GM08714 (cell line): ENCODE data around the gene TXLNB.
"Not testable (repeated sequence)": the region's sequence is repeated elsewhere in the genome, so short reads cannot be mapped to it uniquely, and the experiment has no call there.

Source experiments
- H3K4me3 ChIP-seq: fragments of 200-500 bp; sonication (Bioruptor generic); 2 replicates; pipeline ENCODE4 v1.5.1; 2014; ENCODE audit warnings: mild to moderate bottlenecking, low read length, inconsistent platforms
- ZNF274 ChIP-seq: IDR thresholded peaks from 2 replicates; pipeline ENCODE4 v1.6.1; 2012; ENCODE audit warnings: mild to moderate bottlenecking, low read depth, low read length

TXLNB gene

GRCh38 chr6:139247618-139248017 lies 44.2 kb downstream of the TXLNB start:
- no peak for TF ChIP-seq ZNF274

GRCh38 chr6:139243536-139243935 lies 48.3 kb downstream of the TXLNB start:
- no peak overlapping the region for H3K4me3 ChIP-seq
- no peak for TF ChIP-seq ZNF274

More at GRCh38 chr6:139247618-139248017, 44.2 kb downstream of the TXLNB start:
- no peak overlapping the region for H3K4me3 ChIP-seq

GRCh38 chr6:139242457-139243240 lies 49.1 kb downstream of the TXLNB start:
- no peak for TF ChIP-seq ZNF274
- no peak overlapping the region for H3K4me3 ChIP-seq

- no peak overlapping the region for H3K4me3 ChIP-seq
- TF ChIP-seq ZNF274 = no peak
Observed at GRCh38 chr6:139240161-139241010, 51.4 kb downstream of the TXLNB start.

- no peak overlapping the region for H3K4me3 ChIP-seq
- TF ChIP-seq ZNF274 = no peak
Observed at GRCh38 chr6:139239064-139239463, 52.7 kb downstream of the TXLNB start.

- TF ChIP-seq ZNF274 = no peak
- no peak overlapping the region for H3K4me3 ChIP-seq
Observed at GRCh38 chr6:139236105-139236504, 55.7 kb downstream of the TXLNB start.

- no peak overlapping the region for H3K4me3 ChIP-seq
- no peak for TF ChIP-seq ZNF274
Observed at GRCh38 chr6:139235661-139236060, 56.1 kb downstream of the TXLNB start.

- not testable (repeated sequence) for H3K4me3 ChIP-seq
Observed at GRCh38 chr6:139234193-139234592, 57.6 kb downstream of the TXLNB start.

GRCh38 chr6:139231206-139231605 lies 60.6 kb downstream of the TXLNB start:
- no peak overlapping the region for H3K4me3 ChIP-seq
- no peak for TF ChIP-seq ZNF274

- TF ChIP-seq ZNF274 = no peak
- H3K4me3 ChIP-seq = no peak overlapping the region
Observed at GRCh38 chr6:139230391-139230840, 61.4 kb downstream of the TXLNB start.

GRCh38 chr6:139228387-139228786 lies 63.4 kb downstream of the TXLNB start:
- H3K4me3 ChIP-seq = not testable (repeated sequence)

- no peak overlapping the region; the same call in 1 of the 2 replicates for H3K4me3 ChIP-seq
- TF ChIP-seq ZNF274 = no peak
Observed at GRCh38 chr6:139219746-139220145, 72.1 kb downstream of the TXLNB start.

- no peak overlapping the region; the same call in 1 of the 2 replicates for H3K4me3 ChIP-seq
- TF ChIP-seq ZNF274 = no peak
Observed at GRCh38 chr6:139219271-139219729, 72.5 kb downstream of the TXLNB start.

GRCh38 chr6:139212460-139212859 lies 79.3 kb downstream of the TXLNB start:
- not testable (repeated sequence) for H3K4me3 ChIP-seq

GRCh38 chr6:139210766-139211165 lies 81.0 kb downstream of the TXLNB start:
- H3K4me3 ChIP-seq = not testable (repeated sequence)
